Muscle of back (tissue), 11 donors: Measurements from ENCODE around the gene PROSER2. TPM values are rescaled to one million over a fixed set of nuclear protein-coding genes. Genes with fewer than 3 reads are reported as not detected.

ENCODE experiments used
- DNase-seq, 3 donors: peaks; one replicate each; pipeline versions ENCODE4 v3.0.0 to v3.0.0-alpha.2; 2013
- polyA plus RNA-seq, 10 donors: library from polyadenylated mRNA; unstranded; fragments of 120-200 nt; gene quantifications; one replicate each; pipeline ENCODE4 v1.2.1, GENCODE V29; 2013; ENCODE audit not compliant: insufficient read length in 10 of 10

Gene PROSER2
- polyA plus RNA-seq, 10 donors, result 3.4 to 7.8 (median 4.9) TPM

DNA sequence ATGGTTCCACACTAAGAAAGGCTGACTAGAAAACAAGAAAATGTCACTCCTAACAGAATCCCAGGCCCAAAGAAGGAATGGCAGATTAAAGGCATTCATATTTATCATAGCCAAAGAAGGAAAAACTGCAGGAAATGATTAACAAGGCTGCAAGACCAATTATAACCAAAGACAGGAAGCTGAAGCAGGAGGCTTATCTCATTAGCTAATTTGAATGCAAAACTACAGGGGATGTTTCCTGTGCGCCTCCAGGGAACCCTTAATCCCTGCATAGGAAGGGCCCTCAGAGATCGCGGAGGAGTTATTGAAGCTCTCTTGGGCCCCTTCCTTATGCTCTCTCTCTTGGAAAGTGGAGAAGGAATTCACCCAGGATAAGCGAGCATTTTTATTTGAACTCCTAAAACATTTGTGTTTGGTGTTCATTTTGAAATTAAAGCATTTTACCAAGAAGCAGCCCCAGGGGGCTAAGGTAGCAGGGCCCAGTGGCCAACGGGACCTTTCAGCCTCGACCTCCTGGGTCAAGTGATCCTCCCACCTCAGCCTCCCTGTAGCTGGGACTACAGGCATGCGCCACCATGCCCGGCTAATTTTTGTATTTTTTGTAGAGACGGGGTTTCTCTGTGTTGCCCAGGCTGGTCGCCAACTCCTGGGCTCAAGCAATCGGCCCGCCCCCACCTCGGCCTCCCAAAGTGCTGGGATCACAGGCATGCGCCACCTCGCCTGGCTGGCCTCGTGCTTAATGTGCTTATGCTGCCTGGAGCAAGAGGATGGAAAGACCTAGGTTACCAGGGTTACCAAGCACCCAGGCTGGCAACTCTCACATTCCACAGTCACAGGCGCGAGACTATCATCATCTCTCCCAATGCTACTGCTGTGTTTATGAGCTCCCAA, 24.1 kb upstream of the PROSER2 start:
- no peak for DNase-seq

- no peak for DNase-seq
Observed at GRCh38 chr10:11799736-11800080, 23.4 kb upstream of the PROSER2 start.

- DNase-seq, result no peak
Observed at GRCh38 chr10:11804336-11804735, 18.8 kb upstream of the PROSER2 start.

- DNase-seq, result no peak
Observed at GRCh38 chr10:11805792-11806191, 17.4 kb upstream of the PROSER2 start.

DNA sequence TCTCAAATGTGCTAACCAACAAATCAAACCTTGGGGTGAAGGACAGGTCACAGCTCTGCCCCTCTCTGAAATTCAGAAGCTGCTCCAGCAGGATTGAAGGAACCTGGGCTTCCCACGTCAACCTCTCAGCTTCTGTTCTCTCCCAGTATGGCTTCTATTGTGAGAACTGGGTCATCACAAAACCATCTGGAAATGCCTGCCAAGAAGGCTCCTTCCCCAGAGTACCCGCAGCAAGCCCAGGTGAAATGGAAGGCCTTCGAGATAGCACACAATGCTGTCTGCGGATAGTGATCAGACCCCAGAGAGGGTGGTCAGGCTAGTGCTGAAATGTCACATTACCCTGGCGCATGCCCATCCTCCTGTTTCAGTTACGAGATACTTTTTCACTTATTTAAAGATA, 16.4 kb upstream of the PROSER2 start:
- no peak for DNase-seq

DNA sequence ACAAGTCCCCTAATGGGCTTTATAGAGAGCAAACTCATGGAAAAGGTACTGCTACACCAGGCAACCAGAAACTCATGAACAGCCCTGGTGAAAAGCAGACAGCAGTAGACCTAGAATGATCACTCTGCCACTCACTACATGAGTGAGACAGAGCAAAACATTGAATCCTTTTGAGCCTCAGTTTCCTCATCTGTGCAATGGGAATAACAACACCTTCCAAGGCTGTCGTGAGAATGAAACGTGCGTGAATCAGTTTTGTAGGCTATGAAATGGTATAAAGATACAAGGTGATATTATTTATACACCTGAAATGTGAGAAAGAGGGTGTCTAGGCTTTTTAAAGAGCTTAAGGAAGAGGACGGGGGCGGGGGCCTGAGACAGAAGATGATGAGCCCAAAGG, 14.3 kb upstream of the PROSER2 start:
- DNase-seq, result no peak

GRCh38 chr10:11810313-11810766, 12.8 kb upstream of the PROSER2 start:
- peak in 1 of 3 donors; percentile 51 for DNase-seq

GRCh38 chr10:11810973-11811372, 12.2 kb upstream of the PROSER2 start:
- no peak for DNase-seq

DNA sequence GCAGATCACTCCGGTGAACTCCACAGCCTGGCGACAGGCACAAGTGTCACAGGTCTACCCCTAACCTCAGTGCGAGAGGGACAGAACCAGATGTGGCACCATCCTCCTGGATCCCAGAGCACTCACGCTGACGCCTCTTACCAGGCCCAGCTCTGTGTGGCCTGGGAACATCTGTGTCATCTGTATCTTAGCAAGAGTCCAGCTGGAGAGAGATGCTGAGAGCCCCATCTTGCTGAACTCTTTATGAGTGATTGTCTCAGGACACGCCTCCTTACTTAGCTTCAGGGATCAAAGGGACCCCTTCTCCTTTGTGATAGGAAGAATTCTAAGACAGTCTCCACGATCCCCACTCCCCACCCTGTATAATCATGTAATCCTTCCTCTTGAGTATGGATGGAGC, 10.0 kb upstream of the PROSER2 start:
- no peak for DNase-seq

DNA sequence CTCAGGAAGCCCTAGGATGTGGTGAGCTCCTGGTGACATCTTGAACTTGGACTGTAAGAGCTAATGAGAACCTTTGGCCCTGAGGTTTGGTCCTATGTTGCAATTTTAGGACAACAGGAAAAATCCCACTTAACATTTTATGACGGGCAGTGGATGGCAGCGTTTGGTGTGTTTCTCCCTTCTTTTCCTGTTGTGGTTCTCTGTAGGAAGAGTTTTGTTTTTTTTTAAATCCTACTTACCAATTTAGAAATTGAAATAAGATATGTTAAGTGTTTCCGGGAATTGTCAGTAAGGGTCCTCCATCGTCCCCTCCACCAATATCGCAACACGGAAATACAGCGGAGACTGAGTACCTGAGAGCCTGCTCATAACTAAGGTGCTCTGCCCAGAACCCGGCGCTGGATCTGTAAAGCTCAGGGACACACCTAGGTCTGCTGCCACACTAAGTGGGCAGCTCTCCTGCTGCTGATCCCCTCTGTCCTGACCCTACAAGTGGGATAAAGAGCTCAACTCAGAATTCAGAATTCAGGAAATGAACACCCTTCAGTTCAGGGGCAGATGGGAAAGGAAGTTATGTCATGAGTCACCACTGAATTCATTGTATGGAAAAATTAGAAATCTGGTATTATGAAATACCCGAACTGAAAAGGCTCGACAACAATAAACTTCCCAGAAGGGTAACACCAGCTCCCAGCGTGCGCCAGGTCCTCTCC, 9.1 kb upstream of the PROSER2 start:
- no peak for DNase-seq

GRCh38 chr10:11819027-11819426, 4.1 kb upstream of the PROSER2 start:
- DNase-seq, result no peak

- no peak for DNase-seq
Observed at GRCh38 chr10:11822026-11822756, 965 bp upstream of the PROSER2 start.

- no peak for DNase-seq
Observed at GRCh38 chr10:11822809-11823121, 391 bp upstream of the PROSER2 start.

DNA sequence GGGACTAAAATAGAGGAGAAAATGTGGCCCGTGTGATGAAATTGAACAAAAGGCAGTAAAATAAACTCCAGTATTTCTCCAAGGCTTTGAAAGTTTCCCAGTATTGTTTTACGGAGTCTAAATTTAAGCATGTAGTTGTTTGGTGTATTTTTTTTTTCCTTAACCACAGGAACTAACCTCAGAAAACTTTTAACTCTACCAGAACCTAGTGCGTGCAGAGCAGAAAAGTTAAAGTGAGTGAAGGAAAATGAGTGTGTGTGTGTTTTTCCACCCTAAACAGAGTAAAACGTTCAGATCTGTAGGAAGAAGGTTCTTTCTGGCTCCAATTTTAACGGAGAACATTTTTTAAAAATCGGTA, 812 bp downstream of the PROSER2 start:
- no peak for DNase-seq

GRCh38 chr10:11824376-11824775, 1.2 kb downstream of the PROSER2 start:
- peak in 1 of 3 donors; percentile 59 for DNase-seq

GRCh38 chr10:11824825-11825224, 1.7 kb downstream of the PROSER2 start:
- no peak for DNase-seq

DNA sequence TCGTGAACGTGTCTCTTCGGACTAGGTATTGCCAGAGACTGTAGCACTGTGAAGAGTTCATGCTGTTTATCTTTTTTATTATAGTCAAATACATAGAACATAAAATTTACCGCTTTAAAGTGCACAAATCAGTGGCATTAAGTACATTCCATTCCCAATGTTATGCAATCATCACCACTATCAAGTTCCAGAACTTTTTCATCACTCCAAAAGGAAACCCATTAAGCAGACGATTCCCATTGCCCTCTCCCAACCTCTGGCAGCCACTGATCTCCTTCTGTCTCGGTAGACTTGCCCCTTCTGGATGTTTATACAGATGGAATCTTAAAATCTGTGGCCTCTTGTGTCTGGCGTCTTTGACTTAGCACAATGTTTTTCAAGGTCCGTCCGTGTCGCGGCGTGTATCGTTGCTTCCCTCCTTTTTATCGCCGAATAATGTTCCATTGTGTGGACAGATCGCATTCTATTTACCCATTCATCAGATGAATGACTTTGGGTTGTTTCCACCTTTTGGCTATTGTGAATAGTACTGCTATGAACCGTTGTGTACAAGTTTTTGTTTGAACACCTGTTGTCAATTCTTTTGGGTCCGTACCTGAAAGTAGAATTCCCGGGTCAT, 2.7 kb downstream of the PROSER2 start:
- no peak for DNase-seq

DNA sequence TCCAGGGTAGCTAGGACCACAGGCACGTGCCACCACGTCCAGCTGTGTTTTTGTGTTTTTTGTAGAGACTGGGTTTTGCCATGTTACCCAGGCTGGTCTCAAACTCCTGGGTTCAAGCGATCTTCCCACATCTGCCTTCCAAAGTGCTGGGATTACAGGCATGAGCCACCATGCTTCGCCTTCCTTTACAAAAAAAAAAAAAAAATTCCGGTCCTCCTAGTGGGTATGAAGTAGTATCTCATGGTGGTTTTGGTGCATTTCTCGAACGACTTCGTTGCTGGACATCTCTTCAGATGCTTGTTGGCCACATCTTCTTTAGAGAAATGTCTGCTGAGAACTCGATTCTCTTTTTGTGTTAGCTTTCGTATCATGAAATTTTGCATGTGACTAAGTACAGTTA, 3.9 kb downstream of the PROSER2 start:
- no peak for DNase-seq

- DNase-seq, result no peak
Observed at GRCh38 chr10:11827414-11827813, 4.3 kb downstream of the PROSER2 start.

DNA sequence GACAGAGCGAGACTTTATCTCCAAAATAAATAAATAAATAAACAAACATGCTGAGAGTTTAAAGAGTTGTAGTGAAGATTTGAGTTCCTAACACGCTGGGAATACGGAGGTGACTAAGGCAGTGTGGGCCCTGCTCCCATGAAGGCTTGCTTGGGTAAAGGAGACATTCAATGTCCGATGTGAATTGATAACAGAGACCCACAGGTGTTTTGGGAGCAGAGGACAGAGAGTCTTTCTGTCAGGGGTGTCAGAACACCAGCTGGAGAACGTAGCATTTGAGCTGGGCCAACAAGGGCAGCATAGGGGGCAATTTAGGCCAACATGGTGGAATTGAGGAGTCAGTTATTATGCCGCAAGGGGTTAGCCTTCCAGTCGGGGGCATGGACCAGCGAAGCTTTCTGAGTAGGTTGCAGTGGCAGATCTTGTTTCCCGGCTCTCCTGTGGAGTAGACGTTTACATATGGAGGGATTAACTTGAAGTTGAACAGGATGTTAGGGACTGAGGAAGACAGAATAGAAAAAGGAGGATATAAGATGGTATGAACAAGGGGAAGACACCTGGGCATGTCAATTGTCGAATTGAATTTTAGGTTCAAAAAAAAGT, 5.6 kb downstream of the PROSER2 start:
- no peak for DNase-seq

- peak in 1 of 3 donors; percentile 14 for DNase-seq
Observed at GRCh38 chr10:11830836-11831519, 7.8 kb downstream of the PROSER2 start.
